PC-3 (cell line): ENCODE results near the gene HPF1. TPM values are rescaled to one million over a fixed set of nuclear protein-coding genes. Genes with fewer than 3 reads are reported as not detected.

Experiments
- ATAC-seq: fragments of 200-7000 bp; cut with Tn5 transposase; 2 replicates; pipeline ENCODE4 v1.9.1; 2020; ENCODE audit warnings: mild to moderate bottlenecking, moderate library complexity
- BruUV-seq: library from RNA; stranded (reverse); fragments of 400-500 nt; replicated peaks from 2 replicates; lab custom pipeline; 2021; lab: Mats Ljungman, UMichigan
- CTCF ChIA-PET: fragments of 300-600 bp; sonication (Branson Sonifier 250); formaldehyde crosslinking; loops from one replicate; lab custom pipeline; 2022; ENCODE audit warnings: antibody characterized with exemption; lab: Charles Lee
- POLR2A ChIA-PET: fragments of 300-600 bp; sonication (Branson Sonifier 250); formaldehyde crosslinking; loops from one replicate; lab custom pipeline; 2022; ENCODE audit warnings: antibody characterized with exemption; ENCODE audit not compliant: unreplicated experiment; lab: Charles Lee
- DNase-seq: peaks from one replicate; pipeline ENCODE4 v3.0.0-alpha.2; 2015
- H2AFZ ChIP-seq: fragments of 300-600 bp; sonication (generic); 2 replicates; pipeline ENCODE4 v1.6.0; 2016; ENCODE audit warnings: antibody characterized with exemption, low read length
- H3F3A ChIP-seq: fragments of 300-600 bp; sonication (generic); one replicate; pipeline ENCODE4 v1.6.0; 2017; ENCODE audit warnings: antibody characterized with exemption, low read length, control low read depth, mild to moderate bottlenecking; ENCODE audit not compliant: unreplicated experiment
- H3K27ac ChIP-seq: fragments of 300-600 bp; sonication (generic); 2 replicates; pipeline ENCODE4 v1.5.1; 2016; ENCODE audit warnings: mild to moderate bottlenecking, low read length
- H3K27me3 ChIP-seq: fragments of 300-600 bp; sonication (generic); 2 replicates; pipeline ENCODE4 v1.6.1; 2016; ENCODE audit warnings: low read length, mixed read lengths
- H3K36me3 ChIP-seq: fragments of 300-600 bp; sonication (generic); 2 replicates; pipeline ENCODE4 v1.6.1; 2016; ENCODE audit warnings: low read depth, mixed run types, low read length, mixed read lengths
- H3K4me1 ChIP-seq: fragments of 300-600 bp; sonication (generic); 2 replicates; pipeline ENCODE4 v1.5.1; 2016; ENCODE audit warnings: low read length; ENCODE audit not compliant: insufficient read depth
- H3K4me2 ChIP-seq: fragments of 300-600 bp; sonication (generic); 2 replicates; pipeline ENCODE4 v1.6.0; 2016; ENCODE audit warnings: low read length
- H3K4me3 ChIP-seq: fragments of 300-600 bp; sonication (generic); 2 replicates; pipeline ENCODE4 v1.5.1; 2016; ENCODE audit warnings: mild to moderate bottlenecking, low read length, mixed read lengths
- H3K79me2 ChIP-seq: fragments of 300-600 bp; sonication (generic); 2 replicates; pipeline ENCODE4 v1.6.1; 2017; ENCODE audit warnings: low read length, mixed read lengths
- H3K9ac ChIP-seq: fragments of 300-600 bp; sonication (generic); 2 replicates; pipeline ENCODE4 v1.6.0; 2016; ENCODE audit warnings: mild to moderate bottlenecking, low read length
- H3K9me2 ChIP-seq: fragments of 300-600 bp; sonication (generic); replicated peaks from 2 replicates; pipeline ENCODE4 v1.6.1; 2016; ENCODE audit warnings: mixed run types, low read length, mixed read lengths
- H3K9me3 ChIP-seq: fragments of 300-600 bp; sonication (generic); 2 replicates; pipeline ENCODE4 v1.6.1; 2016; ENCODE audit warnings: low read length, mixed read lengths
- H4K20me1 ChIP-seq: fragments of 300-600 bp; sonication (generic); 2 replicates; pipeline ENCODE4 v1.6.1; 2016; ENCODE audit warnings: low read length, mixed read lengths
- CTCF ChIP-seq: fragments of 300-600 bp; sonication (generic); conservative IDR thresholded peaks from 2 replicates; pipeline ENCODE4 v1.5.1; 2017; ENCODE audit warnings: antibody characterized with exemption, low read depth, mild to moderate bottlenecking, low read length
- EZH2 ChIP-seq: fragments of 300-600 bp; sonication (generic); IDR thresholded peaks from one replicate; pipeline ENCODE4 v1.6.1; 2017; ENCODE audit warnings: antibody characterized with exemption, mild to moderate bottlenecking, low read length; ENCODE audit not compliant: unreplicated experiment
- EZH2phosphoT487 ChIP-seq: fragments of 300-600 bp; sonication (generic); IDR thresholded peaks from 2 replicates; pipeline ENCODE4 v1.6.1; 2018; ENCODE audit warnings: mild to moderate bottlenecking, antibody characterized with exemption, low read length, borderline replicate concordance
- intact Hi-C: fragments of 100-400 bp; cut with micrococcal nuclease; formaldehyde crosslinking; loops from 2 replicates; pipeline ENCODE4 v1.9.0; 2023
- total RNA-seq: library from RNA; depleted of rRNA; stranded (reverse); fragments of >200 nt; gene quantifications from 2 replicates; pipeline ENCODE4 v1.2.3, GENCODE V29; 2014

Gene HPF1
- total RNA-seq, 1 experiment from 2014 or later = 10.6 TPM

- intact Hi-C loops = loop anchor here (1.0 to 10.0 kb wide), 2 partner anchors 166 to 256 kb away; partner anchors contain the start of gene CLCN3
- ChIA-PET CTCF (interaction anchor here (0.6 to 1.2 kb wide), 3 partner anchors 19 to 304 kb away, joined by 3 to 6 read pairs (median 4); no protein-coding TSS in a partner anchor), POLR2A (interaction anchor here (0.6 kb wide), 1 partner anchor 132 kb away, joined by 3 read pairs; no protein-coding TSS in a partner anchor)
- Histone ChIP-seq H3K4me3 (peak overlapping the region; percentile 58; the same call in 1 of the 2 replicates), H3K9me3 (no peaks in the 10 kb centered on the region), H4K20me1 (no peaks in the 10 kb centered on the region), H3K4me1 (no peaks in the 10 kb centered on the region), H3K79me2 (no peaks in the 10 kb centered on the region), H3K36me3 (no peaks in the 10 kb centered on the region), H2AFZ (peak overlapping the region; percentile 71; the same call in 1 of the 2 replicates), H3K9me2 (no peaks in the 10 kb centered on the region), H3K27ac (no peak overlapping the region), H3K4me2 (peak overlapping the region; percentile 84), H3K27me3 (peaks cover 26% of the 10 kb centered on the region), H3F3A (no peaks in the 10 kb centered on the region), H3K9ac (no peak overlapping the region)
- BruUV-seq = no TSS peak
- ATAC-seq = no peak
- no peak for DNase-seq
- TF ChIP-seq EZH2phosphoT487 (no peak), CTCF (no peak), EZH2 (no peak)
Observed at GRCh38 chr4:169791062-169791461, 33.3 kb upstream of the HPF1 start.

- no peak overlapping the region for H3K27ac ChIP-seq
- H2AFZ ChIP-seq = no peak overlapping the region
- H3K9me3 ChIP-seq = no peaks in the 10 kb centered on the region
- no peaks in the 10 kb centered on the region for H3K9me2 ChIP-seq
- POLR2A ChIA-PET = no interaction called here
- DNase-seq (no peak), ATAC-seq (no peak)
- BruUV-seq = no TSS peak
- no peaks in the 10 kb centered on the region for H3K4me1 ChIP-seq
- intact Hi-C loops = no loop called here
- H3K4me2 ChIP-seq = no peak overlapping the region
- no peak overlapping the region for H3K9ac ChIP-seq
- H3K4me3 ChIP-seq = no peak overlapping the region
- CTCF ChIA-PET = no interaction called here
- TF ChIP-seq CTCF (no peak), EZH2 (no peak), EZH2phosphoT487 (no peak)
- no peaks in the 10 kb centered on the region for H3K36me3 ChIP-seq
- no peaks in the 10 kb centered on the region for H3F3A ChIP-seq
- H3K79me2 ChIP-seq = no peaks in the 10 kb centered on the region
- no peaks in the 10 kb centered on the region for H4K20me1 ChIP-seq
- H3K27me3 ChIP-seq = no peaks in the 10 kb centered on the region
Observed at GRCh38 chr4:169774466-169775445, 17.0 kb upstream of the HPF1 start.
